K562 (cell line): ENCODE data around the gene ANTKMT. TPM values are rescaled to one million over a fixed set of nuclear protein-coding genes. Genes with fewer than 3 reads are reported as not detected.

ENCODE experiments used
- ERF ChIP-seq: fragments of 450-650 bp; formaldehyde crosslinking; IDR thresholded peaks from 2 replicates; pipeline ENCODE4 v1.4.0; 2020; ENCODE audit warnings: mild to moderate bottlenecking, mixed read lengths
- FOXJ2 ChIP-seq: fragments of 200-800 bp; sonication (Bioruptor generic); IDR thresholded peaks from 2 replicates; pipeline ENCODE4 v1.6.1; 2016; ENCODE audit warnings: missing genetic modification characterization, missing compliant biosample characterization
- HIVEP1 ChIP-seq: fragments of 250-450 bp; sonication (Bioruptor Pico); IDR thresholded peaks from 2 replicates; pipeline ENCODE4 v1.4.0; 2020; ENCODE audit warnings: mild to moderate bottlenecking
- KAT2B ChIP-seq: IDR thresholded peaks from one replicate; pipeline ENCODE4 v1.6.1; 2012; ENCODE audit warnings: low read depth, mild to moderate bottlenecking, control low read depth, inconsistent platforms, low read length, moderate library complexity
- MAFK ChIP-seq: IDR thresholded peaks from 2 replicates; pipeline ENCODE4 v1.6.1; 2011; ENCODE audit warnings: low read length, improper control_type of control experiment
- MBD2 ChIP-seq: sonication (generic); IDR thresholded peaks from 2 replicates; pipeline ENCODE4 v1.6.1; 2016; ENCODE audit warnings: low read depth, borderline replicate concordance
- SOX6 ChIP-seq: fragments of 450-650 bp; IDR thresholded peaks from 2 replicates; pipeline ENCODE4 v1.6.1; 2014; ENCODE audit warnings: mild to moderate bottlenecking
- WHSC1 ChIP-seq: IDR thresholded peaks from one replicate; pipeline ENCODE4 v1.6.1; 2012; ENCODE audit warnings: low read length, control low read depth, inconsistent platforms
- ZC3H4 ChIP-seq: sonication (generic); formaldehyde crosslinking; IDR thresholded peaks from 2 replicates; pipeline ENCODE4 v1.9.0; 2021; ENCODE audit warnings: missing genetic modification reagents, borderline replicate concordance
- ZNF224 ChIP-seq: sonication (generic); formaldehyde crosslinking; IDR thresholded peaks from 2 replicates; pipeline ENCODE4 v1.8.0; 2022; ENCODE audit warnings: mild to moderate bottlenecking, missing genetic modification reagents
- ZNF232 ChIP-seq: sonication (generic); formaldehyde crosslinking; IDR thresholded peaks from 2 replicates; pipeline ENCODE4 v1.8.0; 2022; ENCODE audit warnings: mild to moderate bottlenecking, missing genetic modification reagents
- ZNF253 ChIP-seq: fragments of 250-450 bp; sonication (Bioruptor Pico); conservative IDR thresholded peaks from 2 replicates; pipeline ENCODE4 v1.6.1; 2021; ENCODE audit warnings: mild to moderate bottlenecking
- ZNF584 ChIP-seq: fragments of 200-800 bp; sonication (Bioruptor generic); IDR thresholded peaks from 2 replicates; pipeline ENCODE4 v1.6.1; 2016; ENCODE audit warnings: low read depth, mild to moderate bottlenecking, missing genetic modification characterization, missing compliant biosample characterization
- polyA plus RNA-seq, 8 experiments: library from polyadenylated mRNA; depleted of rRNA in 4 of 8; stranded (reverse) in 5 of 8; unstranded in 3 of 8; fragments of >200 nt; fragmentation: Nextera tagmentation in 2 of 8; fragmentation: Illumina TruSeq in 1 of 8; extraction: Ambion mirVana in 2 of 8; extraction: Trizol in 1 of 8; gene quantifications; 2 replicates each; pipeline versions ENCODE4 v1.2.1 to v1.2.3, GENCODE V29; 2011 to 2014; ENCODE audit warnings: inconsistent platforms in 1 of 8, missing spikeins in 1 of 8
- total RNA-seq, 7 experiments: library from RNA; depleted of rRNA in 6 of 7; stranded (reverse); fragments of >200 nt in 6 of 7; fragmentation: Illumina TruSeq in 2 of 7; extraction: Trizol in 2 of 7; gene quantifications; 2 replicates each; pipeline versions ENCODE4 v1.2.1 to v1.2.3, GENCODE V29; 2011 to 2021; ENCODE audit warnings: low replicate concordance in 1 of 7
- TF ChIP-seq, protein P1 (sequence below): fragments of 450-650 bp; IDR thresholded peaks from 2 replicates; pipeline ENCODE4 v1.6.1; 2017; ENCODE audit warnings: antibody characterized with exemption, mild to moderate bottlenecking
- TF ChIP-seq, protein P2 (sequence below): sonication (generic); formaldehyde crosslinking; IDR thresholded peaks from 2 replicates; pipeline ENCODE4 v1.5.0; 2020; ENCODE audit warnings: missing genetic modification reagents
- TF ChIP-seq, protein P3 (sequence below): fragments of 250-450 bp; sonication (Bioruptor Pico); IDR thresholded peaks from 2 replicates; pipeline ENCODE4 v1.5.0; 2020; ENCODE audit warnings: mild to moderate bottlenecking, borderline replicate concordance
- TF ChIP-seq, protein P4 (sequence below): sonication (generic); formaldehyde crosslinking; IDR thresholded peaks from 2 replicates; pipeline ENCODE4 v1.8.1; 2023; ENCODE audit warnings: mild to moderate bottlenecking, missing genetic modification reagents
- TF ChIP-seq, protein P5 (sequence below): fragments of 250-450 bp; sonication (Bioruptor Pico); IDR thresholded peaks from 2 replicates; pipeline ENCODE4 v1.8.0; 2021; ENCODE audit warnings: moderate library complexity, mild to moderate bottlenecking, inconsistent platforms
- TF ChIP-seq, protein P6 (sequence below): sonication (generic); formaldehyde crosslinking; IDR thresholded peaks from 2 replicates; pipeline ENCODE4 v1.9.0; 2022; ENCODE audit warnings: mild to moderate bottlenecking, missing genetic modification reagents

ANTKMT gene
- total and polyA plus RNA-seq, 9 of the 15 experiments (the other 6 are each of a cell fraction or from before 2014, with no cell fraction given), result 0.58 to 217 (median 19.1) TPM

DNA sequence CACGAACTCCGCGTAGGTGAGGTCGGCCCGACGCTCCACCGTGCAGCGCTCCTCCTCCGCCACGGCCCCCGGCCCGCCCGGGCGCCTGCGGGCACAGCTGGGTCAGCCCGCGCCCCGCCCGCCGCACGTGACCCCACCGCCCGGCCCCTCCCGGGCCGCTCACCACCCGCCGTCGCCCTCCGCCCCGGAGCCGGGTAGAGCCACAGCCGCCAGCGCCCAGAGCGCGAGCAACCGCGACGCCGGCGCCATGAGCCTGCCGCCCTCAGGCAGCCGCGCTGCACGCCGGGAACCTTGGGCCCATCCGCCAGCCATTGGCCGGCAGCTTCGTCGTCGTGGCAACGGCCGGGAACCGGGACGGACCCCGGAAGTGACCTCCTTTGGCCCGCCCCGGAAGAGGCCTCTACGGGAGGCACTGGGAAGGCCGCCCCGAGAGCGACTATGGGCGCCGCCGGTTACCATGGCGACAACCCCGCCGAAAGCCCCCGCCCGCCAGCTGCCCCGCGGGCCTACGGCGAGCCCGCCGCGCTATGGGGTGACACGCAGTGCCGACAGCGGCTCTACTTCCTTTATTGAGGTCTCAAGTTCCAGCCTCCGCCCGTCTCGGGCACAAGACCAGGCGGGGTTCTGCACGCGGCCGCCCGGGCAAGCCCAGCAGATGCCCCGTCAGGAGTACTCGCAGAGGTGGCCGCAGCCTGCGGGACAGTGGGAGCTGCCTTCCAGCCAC lies 36.7 kb upstream of the ANTKMT start, which contains the start of gene JMJD8 (continued):
- TF ChIP-seq, protein P1, sequence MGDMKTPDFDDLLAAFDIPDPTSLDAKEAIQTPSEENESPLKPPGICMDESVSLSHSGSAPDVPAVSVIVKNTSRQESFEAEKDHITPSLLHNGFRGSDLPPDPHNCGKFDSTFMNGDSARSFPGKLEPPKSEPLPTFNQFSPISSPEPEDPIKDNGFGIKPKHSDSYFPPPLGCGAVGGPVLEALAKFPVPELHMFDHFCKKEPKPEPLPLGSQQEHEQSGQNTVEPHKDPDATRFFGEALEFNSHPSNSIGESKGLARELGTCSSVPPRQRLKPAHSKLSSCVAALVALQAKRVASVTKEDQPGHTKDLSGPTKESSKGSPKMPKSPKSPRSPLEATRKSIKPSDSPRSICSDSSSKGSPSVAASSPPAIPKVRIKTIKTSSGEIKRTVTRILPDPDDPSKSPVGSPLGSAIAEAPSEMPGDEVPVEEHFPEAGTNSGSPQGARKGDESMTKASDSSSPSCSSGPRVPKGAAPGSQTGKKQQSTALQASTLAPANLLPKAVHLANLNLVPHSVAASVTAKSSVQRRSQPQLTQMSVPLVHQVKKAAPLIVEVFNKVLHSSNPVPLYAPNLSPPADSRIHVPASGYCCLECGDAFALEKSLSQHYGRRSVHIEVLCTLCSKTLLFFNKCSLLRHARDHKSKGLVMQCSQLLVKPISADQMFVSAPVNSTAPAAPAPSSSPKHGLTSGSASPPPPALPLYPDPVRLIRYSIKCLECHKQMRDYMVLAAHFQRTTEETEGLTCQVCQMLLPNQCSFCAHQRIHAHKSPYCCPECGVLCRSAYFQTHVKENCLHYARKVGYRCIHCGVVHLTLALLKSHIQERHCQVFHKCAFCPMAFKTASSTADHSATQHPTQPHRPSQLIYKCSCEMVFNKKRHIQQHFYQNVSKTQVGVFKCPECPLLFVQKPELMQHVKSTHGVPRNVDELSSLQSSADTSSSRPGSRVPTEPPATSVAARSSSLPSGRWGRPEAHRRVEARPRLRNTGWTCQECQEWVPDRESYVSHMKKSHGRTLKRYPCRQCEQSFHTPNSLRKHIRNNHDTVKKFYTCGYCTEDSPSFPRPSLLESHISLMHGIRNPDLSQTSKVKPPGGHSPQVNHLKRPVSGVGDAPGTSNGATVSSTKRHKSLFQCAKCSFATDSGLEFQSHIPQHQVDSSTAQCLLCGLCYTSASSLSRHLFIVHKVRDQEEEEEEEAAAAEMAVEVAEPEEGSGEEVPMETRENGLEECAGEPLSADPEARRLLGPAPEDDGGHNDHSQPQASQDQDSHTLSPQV, result peak; percentile 80
- TF ChIP-seq FOXJ2 (tag), result no peak
- no peak for TF ChIP-seq ZNF584 (CRISPR knock-in tag)
- TF ChIP-seq ZNF253 (CRISPR knock-in tag), result no peak
- TF ChIP-seq MAFK, result no peak
- no peak for TF ChIP-seq ZNF224 (CRISPR knock-in tag)
- peak; percentile 36 for TF ChIP-seq ERF (CRISPR knock-in tag)
- TF ChIP-seq, protein P2, sequence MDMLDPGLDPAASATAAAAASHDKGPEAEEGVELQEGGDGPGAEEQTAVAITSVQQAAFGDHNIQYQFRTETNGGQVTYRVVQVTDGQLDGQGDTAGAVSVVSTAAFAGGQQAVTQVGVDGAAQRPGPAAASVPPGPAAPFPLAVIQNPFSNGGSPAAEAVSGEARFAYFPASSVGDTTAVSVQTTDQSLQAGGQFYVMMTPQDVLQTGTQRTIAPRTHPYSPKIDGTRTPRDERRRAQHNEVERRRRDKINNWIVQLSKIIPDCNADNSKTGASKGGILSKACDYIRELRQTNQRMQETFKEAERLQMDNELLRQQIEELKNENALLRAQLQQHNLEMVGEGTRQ (CRISPR knock-in tag), result 0 out of 2 replicates have a peak, but pooled peaks have one; percentile 3
- peak; percentile 55; the same call in 1 of the 2 replicates for TF ChIP-seq MBD2
- no peak for TF ChIP-seq ZC3H4 (CRISPR knock-in tag)
- no peak for TF ChIP-seq ZNF232 (CRISPR knock-in tag)
- no peak for TF ChIP-seq KAT2B
- no peak; the same call in 1 of the 2 replicates for TF ChIP-seq SOX6
- TF ChIP-seq, protein P3, sequence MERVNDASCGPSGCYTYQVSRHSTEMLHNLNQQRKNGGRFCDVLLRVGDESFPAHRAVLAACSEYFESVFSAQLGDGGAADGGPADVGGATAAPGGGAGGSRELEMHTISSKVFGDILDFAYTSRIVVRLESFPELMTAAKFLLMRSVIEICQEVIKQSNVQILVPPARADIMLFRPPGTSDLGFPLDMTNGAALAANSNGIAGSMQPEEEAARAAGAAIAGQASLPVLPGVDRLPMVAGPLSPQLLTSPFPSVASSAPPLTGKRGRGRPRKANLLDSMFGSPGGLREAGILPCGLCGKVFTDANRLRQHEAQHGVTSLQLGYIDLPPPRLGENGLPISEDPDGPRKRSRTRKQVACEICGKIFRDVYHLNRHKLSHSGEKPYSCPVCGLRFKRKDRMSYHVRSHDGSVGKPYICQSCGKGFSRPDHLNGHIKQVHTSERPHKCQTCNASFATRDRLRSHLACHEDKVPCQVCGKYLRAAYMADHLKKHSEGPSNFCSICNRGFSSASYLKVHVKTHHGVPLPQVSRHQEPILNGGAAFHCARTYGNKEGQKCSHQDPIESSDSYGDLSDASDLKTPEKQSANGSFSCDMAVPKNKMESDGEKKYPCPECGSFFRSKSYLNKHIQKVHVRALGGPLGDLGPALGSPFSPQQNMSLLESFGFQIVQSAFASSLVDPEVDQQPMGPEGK (CRISPR knock-in tag), result no peak
- TF ChIP-seq, protein P4, sequence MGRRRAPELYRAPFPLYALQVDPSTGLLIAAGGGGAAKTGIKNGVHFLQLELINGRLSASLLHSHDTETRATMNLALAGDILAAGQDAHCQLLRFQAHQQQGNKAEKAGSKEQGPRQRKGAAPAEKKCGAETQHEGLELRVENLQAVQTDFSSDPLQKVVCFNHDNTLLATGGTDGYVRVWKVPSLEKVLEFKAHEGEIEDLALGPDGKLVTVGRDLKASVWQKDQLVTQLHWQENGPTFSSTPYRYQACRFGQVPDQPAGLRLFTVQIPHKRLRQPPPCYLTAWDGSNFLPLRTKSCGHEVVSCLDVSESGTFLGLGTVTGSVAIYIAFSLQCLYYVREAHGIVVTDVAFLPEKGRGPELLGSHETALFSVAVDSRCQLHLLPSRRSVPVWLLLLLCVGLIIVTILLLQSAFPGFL (CRISPR knock-in tag), result no peak
- TF ChIP-seq HIVEP1 (CRISPR knock-in tag), result no peak
- TF ChIP-seq, protein P5, sequence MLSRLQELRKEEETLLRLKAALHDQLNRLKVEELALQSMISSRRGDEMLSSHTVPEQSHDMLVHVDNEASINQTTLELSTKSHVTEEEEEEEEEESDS (CRISPR knock-in tag), result no peak
- no peak for TF ChIP-seq WHSC1
- TF ChIP-seq, protein P6, sequence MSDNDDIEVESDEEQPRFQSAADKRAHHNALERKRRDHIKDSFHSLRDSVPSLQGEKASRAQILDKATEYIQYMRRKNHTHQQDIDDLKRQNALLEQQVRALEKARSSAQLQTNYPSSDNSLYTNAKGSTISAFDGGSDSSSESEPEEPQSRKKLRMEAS (CRISPR knock-in tag), result peak; percentile 67
